G401.6 (cell line): ENCODE measurements around the gene MKNK1.

Experiments
- FAIRE-seq: peaks from 2 replicates; lab custom pipeline; 2012; peaks lifted over from hg19 to GRCh38; lab: Jason Lieb, UNC

MKNK1 gene

GRCh38 chr1:46558141-46558963, 45.7 kb downstream of the MKNK1 start:
- FAIRE-seq: no peak

- no peak for FAIRE-seq
Measured at GRCh38 chr1:46557403-46557802, 46.7 kb downstream of the MKNK1 start.

GRCh38 chr1:46556822-46557221, 47.2 kb downstream of the MKNK1 start:
- no peak for FAIRE-seq

GRCh38 chr1:46555826-46556619, 48.0 kb downstream of the MKNK1 start:
- no peak for FAIRE-seq

GRCh38 chr1:46554597-46555381, 49.3 kb downstream of the MKNK1 start:
- FAIRE-seq: no peak

- no peak for FAIRE-seq
Measured at GRCh38 chr1:46554236-46554596, 49.9 kb downstream of the MKNK1 start.

GRCh38 chr1:46553506-46553905, 50.6 kb downstream of the MKNK1 start:
- FAIRE-seq: no peak

GRCh38 chr1:46552357-46553237, 51.5 kb downstream of the MKNK1 start:
- FAIRE-seq: no peak

GRCh38 chr1:46551597-46552095, 52.4 kb downstream of the MKNK1 start, which contains the start of gene KNCN:
KNCN (minus strand) TSS chr1:46551647; CDS start chr1:46551215, 432 bp downstream.
- no peak for FAIRE-seq

GRCh38 chr1:46550751-46551231, 53.3 kb downstream of the MKNK1 start:
- no peak for FAIRE-seq

- FAIRE-seq: no peak
Measured at GRCh38 chr1:46549697-46550681, 54.1 kb downstream of the MKNK1 start.

- FAIRE-seq: peak; percentile 76
Measured at GRCh38 chr1:46547481-46548383, 56.3 kb downstream of the MKNK1 start.

- FAIRE-seq: no peak
Measured at GRCh38 chr1:46546210-46546609, 57.9 kb downstream of the MKNK1 start.

GRCh38 chr1:46545784-46546183, 58.3 kb downstream of the MKNK1 start:
- no peak for FAIRE-seq

- FAIRE-seq: no peak
Measured at GRCh38 chr1:46544561-46545240, 59.4 kb downstream of the MKNK1 start.

GRCh38 chr1:46543761-46544560, 60.1 kb downstream of the MKNK1 start:
- FAIRE-seq: no peak

- FAIRE-seq: no peak
Measured at GRCh38 chr1:46543382-46543760, 60.7 kb downstream of the MKNK1 start.

GRCh38 chr1:46539972-46540371, 64.1 kb downstream of the MKNK1 start:
- no peak for FAIRE-seq
